Panc1 (cell line): ENCODE results near the gene DGLUCY.

Source experiments
- CTCF ChIP-seq: fragments of 450-650 bp; IDR thresholded peaks from 2 replicates; pipeline ENCODE4 v1.5.1; 2017; ENCODE audit warnings: mild to moderate bottlenecking
- REST ChIP-seq, 2 experiments: IDR thresholded peaks; 2 replicates each; pipeline ENCODE4 v1.6.1; 2011 to 2012; ENCODE audit warnings: low read depth in 2 of 2, control low read depth in 1 of 2, low read length in 1 of 2, mild to moderate bottlenecking in 1 of 2, moderate library complexity in 1 of 2; ENCODE audit not compliant: insufficient read depth in 1 of 2
- SIN3A ChIP-seq: IDR thresholded peaks from 2 replicates; pipeline ENCODE4 v1.6.1; 2012; ENCODE audit warnings: low read depth, mild to moderate bottlenecking, low read length, moderate library complexity, borderline replicate concordance; ENCODE audit not compliant: insufficient read depth

- TF ChIP-seq CTCF: no peak
- TF ChIP-seq REST (IDR thresholded peaks at IDR 0.05; ENCODE audit: insufficient read depth in 1 of 2, low read depth in 2 of 2, low read length in 1 of 2): no peak
- no peak for TF ChIP-seq SIN3A
These were observed 140.6 kb downstream of the DGLUCY start for GRCh38 chr14:91254461-91254860.
